GM19372 (cell line): ENCODE measurements around the gene PKD2.

ENCODE experiments used
- ATAC-seq: cut with Tn5 transposase; IDR thresholded peaks from one replicate; pipeline ENCODE4 v1.9.1; 2021; ENCODE audit warnings: mild to moderate bottlenecking, low read depth, moderate library complexity; ENCODE audit not compliant: unreplicated experiment

PKD2 gene

GRCh38 chr4:88007304-88008121 lies at the start of gene PKD2:
PKD2 (plus strand) TSS chr4:88007635; CDS start chr4:88007734, 99 bp downstream.
- peak; percentile 80 for ATAC-seq

- no peak for ATAC-seq
These were observed 45.4 kb upstream of the PKD2 start for GRCh38 chr4:87961993-87962392.

- no peak for ATAC-seq
These were observed 44.9 kb upstream of the PKD2 start for GRCh38 chr4:87962398-87963146.

GRCh38 chr4:87965501-87965975 lies 41.9 kb upstream of the PKD2 start:
- ATAC-seq = no peak

- ATAC-seq = no peak
These were observed 41.3 kb upstream of the PKD2 start for GRCh38 chr4:87966095-87966496.

GRCh38 chr4:87967193-87967592 lies 40.2 kb upstream of the PKD2 start:
- no peak for ATAC-seq

- ATAC-seq = no peak
These were observed 37.3 kb upstream of the PKD2 start for GRCh38 chr4:87970121-87970520.

- no peak for ATAC-seq
These were observed 35.6 kb upstream of the PKD2 start for GRCh38 chr4:87971866-87972265.

- ATAC-seq = peak; percentile 63
These were observed 33.9 kb upstream of the PKD2 start for GRCh38 chr4:87973283-87974169.

GRCh38 chr4:87974856-87975462 lies 32.5 kb upstream of the PKD2 start:
- ATAC-seq = peak; percentile 23

- ATAC-seq = peak; percentile 74
These were observed 32.0 kb upstream of the PKD2 start, which contains the start of gene SPP1 for GRCh38 chr4:87975466-87975865. SPP1 (plus strand) TSS chr4:87975714; CDS start chr4:87976896, 1,182 bp downstream.

GRCh38 chr4:87977521-87978278 lies 29.7 kb upstream of the PKD2 start:
- ATAC-seq = no peak

GRCh38 chr4:87978681-87979080 lies 28.8 kb upstream of the PKD2 start:
- ATAC-seq = no peak

GRCh38 chr4:87979810-87980209 lies 27.6 kb upstream of the PKD2 start:
- no peak for ATAC-seq

- no peak for ATAC-seq
These were observed 25.9 kb upstream of the PKD2 start for GRCh38 chr4:87981486-87981885.

GRCh38 chr4:87982036-87982435 lies 25.4 kb upstream of the PKD2 start:
- no peak for ATAC-seq

GRCh38 chr4:87982446-87983010 lies 24.9 kb upstream of the PKD2 start:
- ATAC-seq = no peak

GRCh38 chr4:87983996-87984395 lies 23.4 kb upstream of the PKD2 start:
- ATAC-seq = no peak
